SK-N-SH treated with all-trans-retinoic acid at 6 μM for 48 hours (cell line): ENCODE measurements around the gene ZSCAN5B.

Source experiments
- ATAC-seq: fragments of 200-7000 bp; cut with Tn5 transposase; 3 replicates; pipeline ENCODE4 v1.9.1; 2020; ENCODE audit warnings: mild to moderate bottlenecking, moderate library complexity
- ARNTL ChIP-seq: fragments of 450-650 bp; formaldehyde crosslinking; IDR thresholded peaks from 2 replicates; pipeline ENCODE4 v1.5.0; 2020; ENCODE audit warnings: low read depth, mild to moderate bottlenecking, moderate library complexity, borderline replicate concordance
- BACH2 ChIP-seq: fragments of 250-450 bp; sonication (Bioruptor Pico); IDR thresholded peaks from 2 replicates; pipeline ENCODE4 v1.9.0; 2021; ENCODE audit warnings: mild to moderate bottlenecking, borderline replicate concordance
- CREB5 ChIP-seq: fragments of 250-450 bp; sonication (Bioruptor Pico); IDR thresholded peaks from 2 replicates; pipeline ENCODE4 v1.5.1; 2020; ENCODE audit warnings: low read depth, mild to moderate bottlenecking, moderate library complexity
- CSDC2 ChIP-seq: fragments of 250-450 bp; sonication (Bioruptor Pico); IDR thresholded peaks from 2 replicates; pipeline ENCODE4 v1.5.0; 2020; ENCODE audit warnings: mild to moderate bottlenecking, moderate library complexity
- ESRRG ChIP-seq: fragments of 250-450 bp; sonication (Bioruptor Pico); IDR thresholded peaks from 2 replicates; pipeline ENCODE4 v1.6.1; 2021; ENCODE audit warnings: mild to moderate bottlenecking
- GLIS3 ChIP-seq: fragments of 250-450 bp; sonication (Bioruptor Pico); IDR thresholded peaks from 2 replicates; pipeline ENCODE4 v1.5.0; 2020; ENCODE audit warnings: mild to moderate bottlenecking, moderate library complexity
- ISL1 ChIP-seq: fragments of 250-450 bp; sonication (Bioruptor Pico); IDR thresholded peaks from 2 replicates; pipeline ENCODE4 v2.1.2; 2022; ENCODE audit warnings: mild to moderate bottlenecking, moderate library complexity
- OSR1 ChIP-seq: fragments of 250-450 bp; sonication (Bioruptor Pico); IDR thresholded peaks from 2 replicates; pipeline ENCODE4 v1.8.0; 2022; ENCODE audit warnings: moderate library complexity, mild to moderate bottlenecking, inconsistent platforms
- PATZ1 ChIP-seq: fragments of 250-450 bp; sonication (Bioruptor Pico); IDR thresholded peaks from 2 replicates; pipeline ENCODE4 v1.8.0; 2020; ENCODE audit warnings: mild to moderate bottlenecking, moderate library complexity, borderline replicate concordance
- PPARA ChIP-seq: fragments of 250-450 bp; sonication (Bioruptor Pico); IDR thresholded peaks from 2 replicates; pipeline ENCODE4 v1.5.0; 2020; ENCODE audit warnings: mild to moderate bottlenecking, borderline replicate concordance
- RARB ChIP-seq: fragments of 250-450 bp; sonication (Bioruptor Pico); IDR thresholded peaks from 2 replicates; pipeline ENCODE4 v1.8.0; 2021; ENCODE audit warnings: mild to moderate bottlenecking, moderate library complexity
- SNAI2 ChIP-seq: fragments of 250-450 bp; sonication (Bioruptor Pico); IDR thresholded peaks from 2 replicates; pipeline ENCODE4 v1.5.0; 2020; ENCODE audit warnings: mild to moderate bottlenecking, moderate library complexity
- TOX ChIP-seq: fragments of 250-450 bp; sonication (Bioruptor Pico); IDR thresholded peaks from 2 replicates; pipeline ENCODE4 v1.8.0; 2021; ENCODE audit warnings: mild to moderate bottlenecking, moderate library complexity, borderline replicate concordance
- ZC3H10 ChIP-seq: fragments of 250-450 bp; sonication (Bioruptor Pico); IDR thresholded peaks from 2 replicates; pipeline ENCODE4 v1.5.1; 2021; ENCODE audit warnings: mild to moderate bottlenecking, moderate library complexity
- ZFP3 ChIP-seq: fragments of 250-450 bp; sonication (Bioruptor Pico); IDR thresholded peaks from 2 replicates; pipeline ENCODE4 v1.5.0; 2020; ENCODE audit warnings: mild to moderate bottlenecking, moderate library complexity
- ZFP30 ChIP-seq: fragments of 450-650 bp; formaldehyde crosslinking; IDR thresholded peaks from 2 replicates; pipeline ENCODE4 v1.5.0; 2022; ENCODE audit warnings: mild to moderate bottlenecking, moderate library complexity
- ZNF565 ChIP-seq: fragments of 450-650 bp; formaldehyde crosslinking; conservative IDR thresholded peaks from 2 replicates; pipeline ENCODE4 v1.5.0; 2020; ENCODE audit warnings: low read depth, mild to moderate bottlenecking, moderate library complexity
- TF ChIP-seq, protein P1 (sequence below): fragments of 250-450 bp; sonication (Bioruptor Pico); IDR thresholded peaks from 2 replicates; pipeline ENCODE4 v1.5.0; 2020; ENCODE audit warnings: mild to moderate bottlenecking, moderate library complexity
- TF ChIP-seq, protein P2 (sequence below): fragments of 250-450 bp; sonication (Bioruptor Pico); IDR thresholded peaks from 2 replicates; pipeline ENCODE4 v1.5.1; 2021; ENCODE audit warnings: mild to moderate bottlenecking, moderate library complexity
- TF ChIP-seq, protein P3 (sequence below): fragments of 250-450 bp; sonication (Bioruptor Pico); IDR thresholded peaks from 2 replicates; pipeline ENCODE4 v1.8.0; 2021; ENCODE audit warnings: low read depth, mild to moderate bottlenecking, moderate library complexity, borderline replicate concordance

ZSCAN5B gene

GRCh38 chr19:56193981-56194640, 3.5 kb downstream of the ZSCAN5B start (continued):
- TF ChIP-seq, protein P1, sequence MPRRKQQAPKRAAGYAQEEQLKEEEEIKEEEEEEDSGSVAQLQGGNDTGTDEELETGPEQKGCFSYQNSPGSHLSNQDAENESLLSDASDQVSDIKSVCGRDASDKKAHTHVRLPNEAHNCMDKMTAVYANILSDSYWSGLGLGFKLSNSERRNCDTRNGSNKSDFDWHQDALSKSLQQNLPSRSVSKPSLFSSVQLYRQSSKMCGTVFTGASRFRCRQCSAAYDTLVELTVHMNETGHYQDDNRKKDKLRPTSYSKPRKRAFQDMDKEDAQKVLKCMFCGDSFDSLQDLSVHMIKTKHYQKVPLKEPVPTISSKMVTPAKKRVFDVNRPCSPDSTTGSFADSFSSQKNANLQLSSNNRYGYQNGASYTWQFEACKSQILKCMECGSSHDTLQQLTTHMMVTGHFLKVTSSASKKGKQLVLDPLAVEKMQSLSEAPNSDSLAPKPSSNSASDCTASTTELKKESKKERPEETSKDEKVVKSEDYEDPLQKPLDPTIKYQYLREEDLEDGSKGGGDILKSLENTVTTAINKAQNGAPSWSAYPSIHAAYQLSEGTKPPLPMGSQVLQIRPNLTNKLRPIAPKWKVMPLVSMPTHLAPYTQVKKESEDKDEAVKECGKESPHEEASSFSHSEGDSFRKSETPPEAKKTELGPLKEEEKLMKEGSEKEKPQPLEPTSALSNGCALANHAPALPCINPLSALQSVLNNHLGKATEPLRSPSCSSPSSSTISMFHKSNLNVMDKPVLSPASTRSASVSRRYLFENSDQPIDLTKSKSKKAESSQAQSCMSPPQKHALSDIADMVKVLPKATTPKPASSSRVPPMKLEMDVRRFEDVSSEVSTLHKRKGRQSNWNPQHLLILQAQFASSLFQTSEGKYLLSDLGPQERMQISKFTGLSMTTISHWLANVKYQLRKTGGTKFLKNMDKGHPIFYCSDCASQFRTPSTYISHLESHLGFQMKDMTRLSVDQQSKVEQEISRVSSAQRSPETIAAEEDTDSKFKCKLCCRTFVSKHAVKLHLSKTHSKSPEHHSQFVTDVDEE = no peak
- TF ChIP-seq, protein P2, sequence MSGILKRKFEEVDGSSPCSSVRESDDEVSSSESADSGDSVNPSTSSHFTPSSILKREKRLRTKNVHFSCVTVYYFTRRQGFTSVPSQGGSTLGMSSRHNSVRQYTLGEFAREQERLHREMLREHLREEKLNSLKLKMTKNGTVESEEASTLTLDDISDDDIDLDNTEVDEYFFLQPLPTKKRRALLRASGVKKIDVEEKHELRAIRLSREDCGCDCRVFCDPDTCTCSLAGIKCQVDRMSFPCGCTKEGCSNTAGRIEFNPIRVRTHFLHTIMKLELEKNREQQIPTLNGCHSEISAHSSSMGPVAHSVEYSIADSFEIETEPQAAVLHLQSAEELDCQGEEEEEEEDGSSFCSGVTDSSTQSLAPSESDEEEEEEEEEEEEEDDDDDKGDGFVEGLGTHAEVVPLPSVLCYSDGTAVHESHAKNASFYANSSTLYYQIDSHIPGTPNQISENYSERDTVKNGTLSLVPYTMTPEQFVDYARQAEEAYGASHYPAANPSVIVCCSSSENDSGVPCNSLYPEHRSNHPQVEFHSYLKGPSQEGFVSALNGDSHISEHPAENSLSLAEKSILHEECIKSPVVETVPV (CRISPR knock-in tag) = no peak

DNA sequence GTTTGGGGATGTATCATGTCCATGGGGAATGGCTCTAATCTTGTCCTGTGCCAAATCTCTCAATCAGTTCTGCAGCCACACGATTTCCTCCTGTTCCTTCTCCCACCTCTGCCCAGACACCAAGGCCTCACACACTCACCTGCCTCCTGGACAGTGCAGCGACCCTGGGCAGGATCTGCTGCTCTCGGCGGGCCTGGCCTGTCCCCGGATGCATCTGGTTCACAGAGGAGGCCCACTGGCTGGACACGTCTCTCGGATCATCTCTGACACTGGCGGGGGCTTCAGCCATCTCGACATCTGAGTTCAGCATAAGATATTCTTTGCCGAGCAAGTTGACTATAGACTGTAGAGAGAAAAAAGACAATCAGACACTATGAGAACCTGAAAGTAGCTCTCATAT, 5.9 kb downstream of the ZSCAN5B start:
- no peak for ATAC-seq
- TF ChIP-seq ARNTL (CRISPR knock-in tag) (no peak), ZNF565 (CRISPR knock-in tag) (no peak), OSR1 (CRISPR knock-in tag) (no peak), ZFP3 (CRISPR knock-in tag) (no peak), RARB (CRISPR knock-in tag) (no peak), ISL1 (CRISPR knock-in tag) (no peak), BACH2 (CRISPR knock-in tag) (no peak), ZC3H10 (CRISPR knock-in tag) (no peak), GLIS3 (CRISPR knock-in tag) (no peak), PPARA (CRISPR knock-in tag) (no peak), ZFP30 (no peak), CREB5 (CRISPR knock-in tag) (no peak), PATZ1 (CRISPR knock-in tag) (no peak), CSDC2 (no peak), SNAI2 (CRISPR knock-in tag) (no peak), ESRRG (CRISPR knock-in tag) (no peak), TOX (no peak)
- TF ChIP-seq, protein P1 = no peak
- TF ChIP-seq, protein P3, sequence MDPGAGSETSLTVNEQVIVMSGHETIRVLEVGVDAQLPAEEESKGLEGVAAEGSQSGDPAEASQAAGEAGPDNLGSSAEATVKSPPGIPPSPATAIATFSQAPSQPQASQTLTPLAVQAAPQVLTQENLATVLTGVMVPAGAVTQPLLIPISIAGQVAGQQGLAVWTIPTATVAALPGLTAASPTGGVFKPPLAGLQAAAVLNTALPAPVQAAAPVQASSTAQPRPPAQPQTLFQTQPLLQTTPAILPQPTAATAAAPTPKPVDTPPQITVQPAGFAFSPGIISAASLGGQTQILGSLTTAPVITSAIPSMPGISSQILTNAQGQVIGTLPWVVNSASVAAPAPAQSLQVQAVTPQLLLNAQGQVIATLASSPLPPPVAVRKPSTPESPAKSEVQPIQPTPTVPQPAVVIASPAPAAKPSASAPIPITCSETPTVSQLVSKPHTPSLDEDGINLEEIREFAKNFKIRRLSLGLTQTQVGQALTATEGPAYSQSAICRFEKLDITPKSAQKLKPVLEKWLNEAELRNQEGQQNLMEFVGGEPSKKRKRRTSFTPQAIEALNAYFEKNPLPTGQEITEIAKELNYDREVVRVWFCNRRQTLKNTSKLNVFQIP (CRISPR knock-in tag) = no peak
- TF ChIP-seq, protein P2 (CRISPR knock-in tag) = no peak
